ENCODE measurements around the gene ZNF679.
"Not testable (repeated sequence)": the region's sequence is repeated elsewhere in the genome, so short reads cannot be mapped to it uniquely, and the experiment has no call there.

Gene ZNF679

GRCh38 chr7:64310426-64310825 is 82.2 kb downstream of the ZNF679 start:
- no peak for DNase-seq (ENCODE audit: low spot score)

- DNase-seq (ENCODE audit: low spot score), result no peak
Observed at GRCh38 chr7:64312826-64313225, 84.6 kb downstream of the ZNF679 start.

GRCh38 chr7:64313740-64314491 is 85.6 kb downstream of the ZNF679 start, which contains the start of gene ZNF736:
ZNF736 (plus strand) TSS chr7:64313961; CDS start chr7:64314151, 190 bp downstream.
- peak; percentile 53 for DNase-seq (ENCODE audit: low spot score)

- DNase-seq (ENCODE audit: low spot score), result no peak
Observed at GRCh38 chr7:64314566-64314965, 86.3 kb downstream of the ZNF679 start.

- not testable (repeated sequence) for DNase-seq (ENCODE audit: low spot score)
Observed at GRCh38 chr7:64316031-64316742, 87.9 kb downstream of the ZNF679 start.
